COR-L47 (cell line): ENCODE data around the gene SH2B3.
"Not testable (repeated sequence)": the region's sequence is repeated elsewhere in the genome, so short reads cannot be mapped to it uniquely, and the experiment has no call there.

Source experiments
- DNase-seq: peaks from one replicate; lab custom pipeline; 2025; lab: John Stamatoyannopoulos, UW

Gene SH2B3

GRCh38 chr12:111462210-111462769, 56.6 kb downstream of the SH2B3 start:
- DNase-seq: no peak

GRCh38 chr12:111467092-111467856, 61.6 kb downstream of the SH2B3 start:
- no peak for DNase-seq

GRCh38 chr12:111467857-111468241, 62.1 kb downstream of the SH2B3 start:
- DNase-seq: no peak

- no peak for DNase-seq
Observed at GRCh38 chr12:111469401-111469800, 63.7 kb downstream of the SH2B3 start.

GRCh38 chr12:111471236-111471635, 65.5 kb downstream of the SH2B3 start:
- no peak for DNase-seq

GRCh38 chr12:111482462-111482861, 76.7 kb downstream of the SH2B3 start:
- no peak for DNase-seq

GRCh38 chr12:111488271-111488670, 82.5 kb downstream of the SH2B3 start:
- DNase-seq: no peak

- no peak for DNase-seq
Observed at GRCh38 chr12:111488798-111489197, 83.1 kb downstream of the SH2B3 start.

- DNase-seq: not testable (repeated sequence)
Observed at GRCh38 chr12:111492979-111493378, 87.3 kb downstream of the SH2B3 start.

GRCh38 chr12:111494676-111495075, 89.0 kb downstream of the SH2B3 start:
- DNase-seq: no peak
